Brain microvascular endothelial cell (primary cell): ENCODE measurements around the gene FIS1.
"Not testable (repeated sequence)": the region's sequence is repeated elsewhere in the genome, so short reads cannot be mapped to it uniquely, and the experiment has no call there.

Experiments used
- DNase-seq: peaks from one replicate; pipeline ENCODE4 v3.0.0-alpha.2; 2020
- H3K27ac ChIP-seq: fragments of 250-450 bp; sonication (Bioruptor Pico); 2 replicates; pipeline ENCODE4 v1.5.1; 2020; ENCODE audit warnings: mild to moderate bottlenecking, moderate library complexity
- H3K27me3 ChIP-seq: fragments of 250-450 bp; sonication (Bioruptor Pico); replicated peaks from 2 replicates; pipeline ENCODE4 v1.5.1; 2020; ENCODE audit warnings: mild to moderate bottlenecking
- H3K36me3 ChIP-seq: fragments of 250-450 bp; sonication (Bioruptor Pico); replicated peaks from 2 replicates; pipeline ENCODE4 v1.5.1; 2020; ENCODE audit warnings: mild to moderate bottlenecking
- H3K4me3 ChIP-seq: 2 replicates; pipeline ENCODE4 v1.5.1; 2011; ENCODE audit warnings: low read depth, mild to moderate bottlenecking, control low read depth, low read length, moderate library complexity
- in situ Hi-C: cut with HindIII; loops from 2 replicates; pipeline ENCODE4 v1.10.0; 2017; ENCODE audit warnings: low sequenced_read_pairs, low pct_ligation_motif_present
- TF ChIP-seq, protein P1 (sequence below): IDR thresholded peaks from 2 replicates; pipeline ENCODE4 v1.5.1; 2011; ENCODE audit warnings: low read depth, mild to moderate bottlenecking, moderate library complexity, low read length, control low read depth, inconsistent platforms; ENCODE audit errors: missing control alignments

Gene FIS1

DNA sequence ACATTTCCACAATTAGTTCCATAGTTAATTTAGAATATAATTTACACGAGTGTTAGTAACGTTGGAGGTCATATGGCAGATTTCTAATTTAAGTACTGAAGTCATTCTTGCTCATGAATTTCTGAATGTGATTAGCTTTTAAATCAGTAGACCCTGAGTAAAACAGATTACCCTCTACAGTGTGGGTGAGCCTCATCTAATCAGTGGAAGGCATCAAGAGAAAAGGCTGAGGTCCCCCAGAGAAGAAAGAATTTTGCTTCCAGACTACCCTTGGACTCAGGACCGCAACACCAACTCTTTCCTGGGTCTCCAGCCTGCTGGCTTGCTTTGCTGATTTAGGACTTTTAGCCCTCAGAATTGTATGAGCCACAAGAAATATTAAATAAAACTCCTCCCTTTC lies 43.6 kb upstream of the FIS1 start:
- in situ Hi-C loops, result loop anchor here (25.0 kb wide), 1 partner anchor 126 kb away; the partner anchor contains the start of genes AP1S1 and VGF
- no peak overlapping the region for H3K4me3 ChIP-seq
- no peak overlapping the region for H3K27ac ChIP-seq
- no peaks in the 10 kb centered on the region for H3K36me3 ChIP-seq
- H3K27me3 ChIP-seq, result peaks cover 3% of the 10 kb centered on the region
- DNase-seq, result no peak
- TF ChIP-seq, protein P1, sequence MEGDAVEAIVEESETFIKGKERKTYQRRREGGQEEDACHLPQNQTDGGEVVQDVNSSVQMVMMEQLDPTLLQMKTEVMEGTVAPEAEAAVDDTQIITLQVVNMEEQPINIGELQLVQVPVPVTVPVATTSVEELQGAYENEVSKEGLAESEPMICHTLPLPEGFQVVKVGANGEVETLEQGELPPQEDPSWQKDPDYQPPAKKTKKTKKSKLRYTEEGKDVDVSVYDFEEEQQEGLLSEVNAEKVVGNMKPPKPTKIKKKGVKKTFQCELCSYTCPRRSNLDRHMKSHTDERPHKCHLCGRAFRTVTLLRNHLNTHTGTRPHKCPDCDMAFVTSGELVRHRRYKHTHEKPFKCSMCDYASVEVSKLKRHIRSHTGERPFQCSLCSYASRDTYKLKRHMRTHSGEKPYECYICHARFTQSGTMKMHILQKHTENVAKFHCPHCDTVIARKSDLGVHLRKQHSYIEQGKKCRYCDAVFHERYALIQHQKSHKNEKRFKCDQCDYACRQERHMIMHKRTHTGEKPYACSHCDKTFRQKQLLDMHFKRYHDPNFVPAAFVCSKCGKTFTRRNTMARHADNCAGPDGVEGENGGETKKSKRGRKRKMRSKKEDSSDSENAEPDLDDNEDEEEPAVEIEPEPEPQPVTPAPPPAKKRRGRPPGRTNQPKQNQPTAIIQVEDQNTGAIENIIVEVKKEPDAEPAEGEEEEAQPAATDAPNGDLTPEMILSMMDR, result no peak

DNA sequence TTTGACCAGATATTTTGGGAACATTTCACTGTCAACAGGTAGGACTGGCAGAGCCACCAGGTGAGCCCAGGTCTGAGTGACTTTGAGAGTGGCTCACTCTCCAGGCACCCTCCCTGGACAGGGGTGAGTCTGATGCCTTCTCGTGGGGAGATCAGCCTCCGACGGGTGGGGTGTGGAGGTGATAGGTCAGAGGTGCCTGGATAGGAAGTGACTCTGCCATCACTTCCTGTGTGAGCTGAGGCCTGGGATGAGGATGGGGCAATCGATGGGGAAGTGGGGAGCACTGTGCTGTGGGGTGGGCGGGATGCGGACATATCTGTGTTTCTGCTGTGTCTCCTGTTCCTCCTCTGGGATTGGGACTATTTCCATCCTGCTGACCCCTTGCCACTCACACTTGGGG lies 42.2 kb upstream of the FIS1 start:
- Histone ChIP-seq H3K27me3 (peaks cover 3% of the 10 kb centered on the region), H3K4me3 (no peak overlapping the region), H3K27ac (no peak overlapping the region), H3K36me3 (no peaks in the 10 kb centered on the region)
- TF ChIP-seq, protein P1, result no peak
- DNase-seq, result no peak
- in situ Hi-C loops, result loop anchor here (25.0 kb wide), 1 partner anchor 125 kb away; the partner anchor contains the start of genes AP1S1 and VGF

DNA sequence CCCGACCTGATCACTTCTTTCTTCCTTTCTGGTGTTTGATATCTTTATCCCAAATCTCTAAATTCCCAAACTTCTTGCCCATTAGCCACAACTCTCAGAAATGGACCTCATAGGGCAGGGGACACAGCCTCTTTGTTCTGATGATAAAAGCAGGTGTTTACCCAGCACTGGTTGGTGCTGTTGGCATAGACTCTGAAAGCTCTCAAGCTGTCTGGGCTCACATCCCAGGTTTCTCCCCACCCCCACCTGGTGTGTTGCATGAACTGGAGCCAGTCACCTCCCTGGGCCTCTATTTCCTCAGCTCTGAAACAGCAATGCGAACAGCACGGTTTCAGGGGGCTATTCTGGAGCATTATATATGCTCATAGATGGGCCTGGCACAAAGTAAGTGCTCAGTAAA lies 41.0 kb upstream of the FIS1 start:
- in situ Hi-C loops, result loop anchor here (25.0 kb wide), 1 partner anchor 124 kb away; the partner anchor contains the start of genes AP1S1 and VGF
- not testable (repeated sequence) for DNase-seq, H3K4me3 ChIP-seq, H3K27ac ChIP-seq, H3K27me3 ChIP-seq, H3K36me3 ChIP-seq

DNA sequence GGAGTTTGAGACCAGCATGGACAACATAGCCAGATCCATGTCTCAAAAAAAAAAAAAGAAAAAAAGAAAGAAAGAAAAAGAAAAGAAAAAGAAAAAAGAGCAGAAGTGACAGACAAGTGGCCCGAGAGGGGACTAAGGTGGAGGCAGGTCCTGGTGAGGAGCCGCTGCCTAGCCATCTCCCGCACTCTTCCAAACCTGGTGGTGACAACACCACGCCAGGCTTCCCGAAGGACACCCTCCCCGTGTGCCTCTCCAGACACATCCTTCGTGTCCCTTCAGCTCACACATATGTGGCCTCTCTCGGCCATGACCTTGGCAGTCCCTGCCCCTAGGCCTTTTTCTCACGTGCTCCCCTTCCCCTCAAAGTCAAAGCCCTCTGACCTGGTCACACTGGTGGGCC lies 40.3 kb upstream of the FIS1 start:
- in situ Hi-C loops, result loop anchor here (25.0 kb wide), 1 partner anchor 123 kb away; the partner anchor contains the start of genes AP1S1 and VGF

DNA sequence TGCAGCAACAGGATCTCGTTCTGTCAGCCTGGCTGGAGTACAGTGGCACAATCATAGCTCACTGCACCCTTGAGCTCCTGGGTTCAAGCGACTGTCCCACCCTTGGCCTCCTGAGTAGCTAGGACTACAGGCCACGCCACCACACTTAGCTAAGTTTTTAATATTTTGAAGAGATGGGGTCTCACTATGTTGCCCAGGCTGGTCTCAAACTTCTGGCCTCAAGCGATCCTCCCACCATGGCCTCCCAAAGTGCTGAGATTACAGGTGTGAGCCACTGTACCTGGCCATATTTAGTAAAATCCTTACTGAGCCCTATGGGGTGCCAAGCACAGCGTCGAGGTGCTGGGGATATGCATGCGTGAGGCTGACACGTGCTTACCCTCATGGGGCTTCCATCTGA lies 36.0 kb upstream of the FIS1 start:
- not testable (repeated sequence) for H3K27ac ChIP-seq, DNase-seq, H3K4me3 ChIP-seq, H3K36me3 ChIP-seq, H3K27me3 ChIP-seq
- in situ Hi-C loops, result loop anchor here (25.0 kb wide), 1 partner anchor 119 kb away; the partner anchor contains the start of genes AP1S1 and VGF

More for the DNA sequence above, 40.3 kb upstream of the FIS1 start:
- no peak overlapping the region for H3K27ac ChIP-seq
- H3K36me3 ChIP-seq, result no peaks in the 10 kb centered on the region
- H3K4me3 ChIP-seq, result no peak overlapping the region
- no peaks in the 10 kb centered on the region for H3K27me3 ChIP-seq
- TF ChIP-seq, protein P1, result no peak
- no peak for DNase-seq

DNA sequence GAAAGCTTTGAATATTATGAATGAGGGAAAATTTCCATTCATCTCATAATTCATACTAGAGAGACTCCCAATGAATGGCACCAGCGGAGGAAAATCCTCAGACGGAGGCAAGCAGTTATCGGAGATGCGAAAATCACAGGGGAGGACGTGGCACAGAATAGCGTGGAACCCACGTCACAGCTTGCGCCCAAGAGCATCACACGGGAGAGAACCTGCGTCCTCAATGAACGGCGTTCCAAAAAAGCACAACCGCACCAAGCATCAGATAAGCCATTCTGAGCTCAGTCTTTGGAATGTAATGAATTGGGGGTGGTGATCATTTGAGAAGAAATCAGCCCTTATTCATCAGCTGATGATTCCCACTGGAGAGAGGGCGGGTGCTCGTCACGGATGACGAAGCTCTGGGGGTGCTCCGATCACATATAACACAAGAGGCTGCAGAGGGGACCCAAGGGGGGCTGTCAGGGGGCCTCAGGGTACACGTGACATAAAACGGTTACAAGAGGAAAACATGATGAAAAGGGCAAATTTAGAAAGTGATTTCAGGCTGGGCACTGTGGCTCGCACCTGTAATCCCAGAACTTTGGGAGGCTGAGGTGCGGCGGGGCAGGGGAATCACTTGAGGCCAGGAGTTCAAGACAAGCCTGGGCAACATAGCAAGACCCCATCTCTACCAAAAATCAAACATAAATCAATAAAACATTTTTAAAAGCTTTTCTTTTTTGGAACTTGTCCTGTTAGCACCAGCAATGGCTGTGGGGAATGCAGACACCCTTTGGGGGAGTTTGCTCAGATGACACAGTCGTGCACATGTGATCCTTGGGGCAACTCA lies 33.8 kb upstream of the FIS1 start:
- Histone ChIP-seq H3K27ac (no peak overlapping the region), H3K36me3 (no peaks in the 10 kb centered on the region), H3K27me3 (peaks cover 2% of the 10 kb centered on the region), H3K4me3 (no peak overlapping the region)
- TF ChIP-seq, protein P1, result no peak
- in situ Hi-C loops, result loop anchor here (25.0 kb wide), 1 partner anchor 116 kb away; the partner anchor contains the start of genes AP1S1 and VGF
- no peak for DNase-seq

DNA sequence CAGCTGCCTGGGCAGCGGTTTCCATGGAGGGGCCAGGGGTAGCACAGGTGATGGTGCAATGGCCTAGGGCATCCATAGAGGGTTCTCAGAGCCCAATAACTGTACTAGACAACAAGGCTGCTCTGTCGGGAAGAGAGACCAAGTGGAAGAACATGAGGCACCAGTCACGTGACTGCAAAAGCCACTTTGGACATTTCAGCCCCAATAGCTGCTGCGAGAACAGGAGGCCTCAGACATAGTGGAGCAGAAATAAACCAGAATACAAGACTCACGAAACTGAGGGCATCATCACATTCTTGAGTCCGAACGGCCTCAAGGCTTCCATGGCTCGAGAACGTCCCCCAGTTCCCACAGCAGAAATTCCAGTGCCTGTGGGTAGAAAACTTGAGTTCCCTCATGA lies 32.3 kb upstream of the FIS1 start:
- no peak for DNase-seq
- TF ChIP-seq, protein P1, result no peak
- in situ Hi-C loops, result loop anchor here (25.0 kb wide), 1 partner anchor 115 kb away; the partner anchor contains the start of genes AP1S1 and VGF
- Histone ChIP-seq H3K27ac (no peak overlapping the region), H3K36me3 (no peaks in the 10 kb centered on the region), H3K4me3 (no peak overlapping the region), H3K27me3 (peaks cover 2% of the 10 kb centered on the region)
